ENCODE data around the gene SRPRB.

SRPRB gene

GRCh38 chr3:133805702-133806475 is at the start of gene SRPRB:
Gene SRPRB, plus strand, starts transcription at chr3:133805815. Its CDS starts 34 bp downstream, at chr3:133805849.
- peak; percentile 64 for DNase-seq

GRCh38 chr3:133756716-133757694 is 48.6 kb upstream of the SRPRB start:
- DNase-seq: no peak

GRCh38 chr3:133757701-133758567 is 47.7 kb upstream of the SRPRB start:
- DNase-seq: no peak

GRCh38 chr3:133758568-133758928 is 47.1 kb upstream of the SRPRB start:
- no peak for DNase-seq

GRCh38 chr3:133758964-133759739 is 46.5 kb upstream of the SRPRB start:
- no peak for DNase-seq

- no peak for DNase-seq
Observed at GRCh38 chr3:133759740-133760305, 45.8 kb upstream of the SRPRB start.

GRCh38 chr3:133760916-133761315 is 44.7 kb upstream of the SRPRB start:
- no peak for DNase-seq

- DNase-seq: no peak
Observed at GRCh38 chr3:133761605-133762484, 43.8 kb upstream of the SRPRB start.

GRCh38 chr3:133762539-133762938 is 43.1 kb upstream of the SRPRB start:
- DNase-seq: no peak

GRCh38 chr3:133763797-133764683 is 41.6 kb upstream of the SRPRB start:
- no peak for DNase-seq

- DNase-seq: no peak
Observed at GRCh38 chr3:133765256-133765655, 40.4 kb upstream of the SRPRB start.

- no peak for DNase-seq
Observed at GRCh38 chr3:133767607-133768006, 38.0 kb upstream of the SRPRB start.

- no peak for DNase-seq
Observed at GRCh38 chr3:133769536-133769935, 36.1 kb upstream of the SRPRB start.

- no peak for DNase-seq
Observed at GRCh38 chr3:133773732-133774131, 31.9 kb upstream of the SRPRB start.

GRCh38 chr3:133775309-133775708 is 30.3 kb upstream of the SRPRB start:
- no peak for DNase-seq

- no peak for DNase-seq
Observed at GRCh38 chr3:133775835-133776234, 29.8 kb upstream of the SRPRB start.

- no peak for DNase-seq
Observed at GRCh38 chr3:133776794-133777438, 28.7 kb upstream of the SRPRB start.

- DNase-seq: no peak
Observed at GRCh38 chr3:133777807-133778568, 27.6 kb upstream of the SRPRB start.
